OCI-LY7 (cell line): Measurements from ENCODE around the gene PLCB2.

Source experiments
- EZH2phosphoT487 ChIP-seq: fragments of 200-600 bp; sonication (generic); IDR thresholded peaks from 2 replicates; pipeline ENCODE4 v1.6.1; 2018; ENCODE audit warnings: low read depth, borderline replicate concordance, mild to moderate bottlenecking, mixed run types, antibody characterized with exemption, low read length, moderate library complexity, mixed read lengths
- TF ChIP-seq, protein P1 (sequence below): fragments of 200-600 bp; sonication (generic); conservative IDR thresholded peaks from 2 replicates; pipeline ENCODE4 v1.5.1; 2014; ENCODE audit warnings: mild to moderate bottlenecking, antibody characterized with exemption, low read length, moderate library complexity, mixed read lengths

- TF ChIP-seq, protein P1, sequence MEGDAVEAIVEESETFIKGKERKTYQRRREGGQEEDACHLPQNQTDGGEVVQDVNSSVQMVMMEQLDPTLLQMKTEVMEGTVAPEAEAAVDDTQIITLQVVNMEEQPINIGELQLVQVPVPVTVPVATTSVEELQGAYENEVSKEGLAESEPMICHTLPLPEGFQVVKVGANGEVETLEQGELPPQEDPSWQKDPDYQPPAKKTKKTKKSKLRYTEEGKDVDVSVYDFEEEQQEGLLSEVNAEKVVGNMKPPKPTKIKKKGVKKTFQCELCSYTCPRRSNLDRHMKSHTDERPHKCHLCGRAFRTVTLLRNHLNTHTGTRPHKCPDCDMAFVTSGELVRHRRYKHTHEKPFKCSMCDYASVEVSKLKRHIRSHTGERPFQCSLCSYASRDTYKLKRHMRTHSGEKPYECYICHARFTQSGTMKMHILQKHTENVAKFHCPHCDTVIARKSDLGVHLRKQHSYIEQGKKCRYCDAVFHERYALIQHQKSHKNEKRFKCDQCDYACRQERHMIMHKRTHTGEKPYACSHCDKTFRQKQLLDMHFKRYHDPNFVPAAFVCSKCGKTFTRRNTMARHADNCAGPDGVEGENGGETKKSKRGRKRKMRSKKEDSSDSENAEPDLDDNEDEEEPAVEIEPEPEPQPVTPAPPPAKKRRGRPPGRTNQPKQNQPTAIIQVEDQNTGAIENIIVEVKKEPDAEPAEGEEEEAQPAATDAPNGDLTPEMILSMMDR, result no peak
- TF ChIP-seq EZH2phosphoT487, result no peak
These were observed 32.5 kb upstream of the PLCB2 start for GRCh38 chr15:40340038-40340739.
